Neuron (in vitro differentiated cells): ENCODE data around the gene RBM22.
"Not testable (repeated sequence)": the region's sequence is repeated elsewhere in the genome, so short reads cannot be mapped to it uniquely, and the experiment has no call there.

Experiments
- H2AFZ ChIP-seq: one replicate; pipeline ENCODE4 v1.6.1; 2013; ENCODE audit warnings: low read depth, mild to moderate bottlenecking, inconsistent platforms, low read length, moderate library complexity
- H3K27me3 ChIP-seq: one replicate; pipeline ENCODE4 v1.6.1; 2013; ENCODE audit warnings: low read length; ENCODE audit not compliant: insufficient read depth
- H3K36me3 ChIP-seq: one replicate; pipeline ENCODE4 v1.6.1; 2013; ENCODE audit warnings: low read length; ENCODE audit not compliant: insufficient read depth
- H3K4me1 ChIP-seq: one replicate; pipeline ENCODE4 v1.6.1; 2013; ENCODE audit warnings: low read length; ENCODE audit not compliant: insufficient read depth
- H3K4me3 ChIP-seq: 2 replicates; pipeline ENCODE4 v1.5.1; 2013; ENCODE audit warnings: mild to moderate bottlenecking, low read length, moderate library complexity
- H3K9me3 ChIP-seq: one replicate; pipeline ENCODE4 v1.6.1; 2013; ENCODE audit warnings: low read length

The RBM22 gene

GRCh38 chr5:150700594-150701377 lies at the start of gene RBM22:
RBM22 (minus strand) TSS chr5:150701062; CDS start chr5:150700985, 77 bp downstream.
- Histone ChIP-seq H3K36me3 (peaks cover 35% of the 10 kb centered on the region), H3K9me3 (no peaks in the 10 kb centered on the region), H2AFZ (peak within 1 kb of the TSS; percentile 49), H3K4me3 (peak within 1 kb of the TSS; percentile 70), H3K4me1 (peaks cover 14% of the 10 kb centered on the region), H3K27me3 (no peaks in the 10 kb centered on the region)

GRCh38 chr5:150750469-150750868 lies 49.6 kb upstream of the RBM22 start:
- Histone ChIP-seq H3K4me1 (no peaks in the 10 kb centered on the region), H3K9me3 (peaks cover 2% of the 10 kb centered on the region), H3K27me3 (no peaks in the 10 kb centered on the region), H3K4me3 (no peak overlapping the region), H2AFZ (no peak overlapping the region), H3K36me3 (peaks cover 58% of the 10 kb centered on the region)

GRCh38 chr5:150743142-150743488 lies 42.3 kb upstream of the RBM22 start:
- H3K36me3 ChIP-seq = peaks cover 17% of the 10 kb centered on the region
- not testable (repeated sequence) for H3K27me3 ChIP-seq, H3K4me3 ChIP-seq, H2AFZ ChIP-seq, H3K9me3 ChIP-seq, H3K4me1 ChIP-seq

GRCh38 chr5:150742455-150743141 lies 41.7 kb upstream of the RBM22 start:
- H3K36me3 ChIP-seq = peaks cover 17% of the 10 kb centered on the region
- H3K9me3 ChIP-seq, H3K4me3 ChIP-seq, H3K4me1 ChIP-seq, H3K27me3 ChIP-seq, H2AFZ ChIP-seq: not testable (repeated sequence)

GRCh38 chr5:150740992-150741391 lies 40.1 kb upstream of the RBM22 start:
- H3K4me3 ChIP-seq = no peak overlapping the region
- H3K27me3 ChIP-seq = no peaks in the 10 kb centered on the region
- peaks cover 17% of the 10 kb centered on the region for H3K36me3 ChIP-seq
- H2AFZ ChIP-seq = no peak overlapping the region
- H3K4me1 ChIP-seq = no peaks in the 10 kb centered on the region
- peaks cover 3% of the 10 kb centered on the region for H3K9me3 ChIP-seq

- Histone ChIP-seq H3K36me3 (peaks cover 24% of the 10 kb centered on the region), H3K4me1 (no peaks in the 10 kb centered on the region), H2AFZ (no peak overlapping the region), H3K9me3 (peaks cover 5% of the 10 kb centered on the region), H3K27me3 (no peaks in the 10 kb centered on the region), H3K4me3 (no peak overlapping the region)
These were observed 38.0 kb upstream of the RBM22 start for GRCh38 chr5:150738862-150739261.

GRCh38 chr5:150734579-150735384 lies 33.9 kb upstream of the RBM22 start:
- H3K4me3 ChIP-seq = no peak overlapping the region
- H3K27me3 ChIP-seq = no peaks in the 10 kb centered on the region
- H3K4me1 ChIP-seq = no peaks in the 10 kb centered on the region
- H3K9me3 ChIP-seq = peaks cover 2% of the 10 kb centered on the region
- H3K36me3 ChIP-seq = peaks cover 41% of the 10 kb centered on the region
- H2AFZ ChIP-seq = no peak overlapping the region

- Histone ChIP-seq H3K36me3 (peaks cover 57% of the 10 kb centered on the region), H3K9me3 (peaks cover 2% of the 10 kb centered on the region), H3K4me1 (no peaks in the 10 kb centered on the region), H3K4me3 (no peak overlapping the region), H3K27me3 (no peaks in the 10 kb centered on the region), H2AFZ (no peak overlapping the region)
These were observed 30.9 kb upstream of the RBM22 start for GRCh38 chr5:150731669-150732242.

GRCh38 chr5:150729859-150730258 lies 29.0 kb upstream of the RBM22 start:
- peaks cover 2% of the 10 kb centered on the region for H3K9me3 ChIP-seq
- peaks cover 64% of the 10 kb centered on the region for H3K36me3 ChIP-seq
- H3K4me3 ChIP-seq = no peak overlapping the region
- H3K4me1 ChIP-seq = no peaks in the 10 kb centered on the region
- H2AFZ ChIP-seq = no peak overlapping the region
- no peaks in the 10 kb centered on the region for H3K27me3 ChIP-seq

- no peak overlapping the region for H3K4me3 ChIP-seq
- H3K9me3 ChIP-seq = no peaks in the 10 kb centered on the region
- no peaks in the 10 kb centered on the region for H3K4me1 ChIP-seq
- peaks cover 70% of the 10 kb centered on the region for H3K36me3 ChIP-seq
- H2AFZ ChIP-seq = no peak overlapping the region
- no peaks in the 10 kb centered on the region for H3K27me3 ChIP-seq
These were observed 23.0 kb upstream of the RBM22 start for GRCh38 chr5:150723845-150724244.

- Histone ChIP-seq H2AFZ (no peak overlapping the region), H3K9me3 (no peaks in the 10 kb centered on the region), H3K36me3 (peaks cover 50% of the 10 kb centered on the region), H3K27me3 (no peaks in the 10 kb centered on the region), H3K4me3 (no peak overlapping the region), H3K4me1 (no peaks in the 10 kb centered on the region)
These were observed 9.3 kb upstream of the RBM22 start for GRCh38 chr5:150710165-150710564.

GRCh38 chr5:150706776-150707390 lies 6.0 kb upstream of the RBM22 start:
- H3K27me3 ChIP-seq = no peaks in the 10 kb centered on the region
- H3K36me3 ChIP-seq = peaks cover 28% of the 10 kb centered on the region
- H3K4me3 ChIP-seq = no peak overlapping the region
- H2AFZ ChIP-seq = no peak overlapping the region
- no peaks in the 10 kb centered on the region for H3K4me1 ChIP-seq
- no peaks in the 10 kb centered on the region for H3K9me3 ChIP-seq
